HG03103 (cell line): ENCODE measurements around the gene EDN2.

Experiments
- ATAC-seq: cut with Tn5 transposase; IDR thresholded peaks from one replicate; pipeline ENCODE4 v1.9.1; 2021; ENCODE audit warnings: low read depth; ENCODE audit not compliant: unreplicated experiment

The EDN2 gene

GRCh38 chr1:41468122-41468762 is 16.2 kb downstream of the EDN2 start:
- ATAC-seq, result no peak

DNA sequence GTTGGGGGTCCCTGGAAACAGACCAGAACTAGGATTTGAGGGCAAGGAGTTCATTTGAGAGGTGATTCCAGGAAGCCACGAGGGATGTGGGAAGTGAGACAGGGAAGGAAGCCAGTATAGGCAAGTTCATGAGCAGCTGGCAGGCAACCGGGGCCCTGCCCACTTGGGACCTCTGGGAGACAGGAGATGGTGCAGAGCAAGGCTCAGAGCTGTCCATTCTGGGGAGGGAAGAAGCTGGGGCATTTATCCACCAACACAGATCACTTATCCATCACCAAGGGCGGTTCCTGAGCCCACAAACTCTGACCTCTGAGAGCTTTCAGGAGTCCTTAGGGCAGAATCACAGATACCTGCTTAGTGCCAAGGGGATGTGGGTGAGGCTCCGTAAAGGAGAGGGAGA is 16.8 kb downstream of the EDN2 start:
- ATAC-seq, result no peak

DNA sequence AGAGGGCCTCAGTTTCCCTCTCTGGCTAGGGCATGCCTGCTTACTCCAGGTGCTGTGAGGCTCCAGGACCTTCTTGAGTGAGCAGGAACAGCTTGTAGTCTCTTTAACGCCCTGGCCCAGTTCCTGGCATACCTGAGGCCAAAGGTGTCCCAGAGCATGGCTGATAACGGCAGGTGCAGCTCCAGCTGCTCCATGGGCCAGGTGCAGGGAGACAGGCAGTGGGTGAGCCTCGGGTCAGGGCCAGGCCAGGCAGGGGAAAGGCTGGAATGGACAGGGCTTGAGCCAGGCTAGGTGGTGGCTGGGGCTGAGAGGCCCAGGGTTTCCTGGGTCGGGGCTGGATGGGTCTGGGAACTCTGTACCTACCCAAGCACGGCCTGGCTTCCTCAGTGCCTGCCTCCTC is 18.3 kb downstream of the EDN2 start:
- ATAC-seq, result no peak

GRCh38 chr1:41465741-41466140 is 18.7 kb downstream of the EDN2 start:
- ATAC-seq, result no peak

DNA sequence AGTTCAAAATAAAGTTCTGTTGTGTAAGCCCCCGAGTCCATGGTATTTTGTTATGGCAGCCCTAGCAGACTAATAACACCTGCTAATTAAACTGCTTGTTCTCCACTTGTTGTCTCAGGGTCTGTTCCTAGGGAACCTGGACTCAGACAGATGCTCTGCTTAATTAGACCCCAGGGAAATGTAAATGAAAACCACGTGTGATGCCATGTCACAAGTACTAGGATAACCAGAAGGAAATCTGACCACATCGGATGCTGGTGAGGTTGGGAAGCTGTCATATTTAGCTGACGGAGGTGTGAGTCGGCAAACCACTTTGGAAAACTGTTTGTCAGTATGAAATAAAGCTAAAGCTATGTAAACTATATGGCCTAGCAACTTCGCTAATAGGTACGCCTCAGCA is 19.6 kb downstream of the EDN2 start:
- no peak for ATAC-seq

GRCh38 chr1:41463516-41463915 is 21.0 kb downstream of the EDN2 start:
- no peak for ATAC-seq

DNA sequence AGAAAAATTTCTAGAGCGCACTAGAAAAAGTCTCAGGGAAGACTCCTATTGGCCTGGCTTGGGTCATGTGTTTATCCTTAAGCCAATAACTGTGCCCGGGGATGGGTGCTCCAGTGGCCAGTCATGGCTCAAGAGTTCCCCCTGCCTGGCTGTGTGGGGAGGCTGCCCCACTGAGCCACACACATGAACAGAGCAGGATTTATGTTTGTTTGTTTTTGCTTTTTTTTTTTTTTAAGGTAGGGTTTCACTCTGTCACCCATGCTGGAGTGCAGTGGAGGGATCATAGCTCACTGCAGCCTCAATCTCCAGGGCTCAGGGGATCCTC is 21.8 kb downstream of the EDN2 start:
- no peak for ATAC-seq

DNA sequence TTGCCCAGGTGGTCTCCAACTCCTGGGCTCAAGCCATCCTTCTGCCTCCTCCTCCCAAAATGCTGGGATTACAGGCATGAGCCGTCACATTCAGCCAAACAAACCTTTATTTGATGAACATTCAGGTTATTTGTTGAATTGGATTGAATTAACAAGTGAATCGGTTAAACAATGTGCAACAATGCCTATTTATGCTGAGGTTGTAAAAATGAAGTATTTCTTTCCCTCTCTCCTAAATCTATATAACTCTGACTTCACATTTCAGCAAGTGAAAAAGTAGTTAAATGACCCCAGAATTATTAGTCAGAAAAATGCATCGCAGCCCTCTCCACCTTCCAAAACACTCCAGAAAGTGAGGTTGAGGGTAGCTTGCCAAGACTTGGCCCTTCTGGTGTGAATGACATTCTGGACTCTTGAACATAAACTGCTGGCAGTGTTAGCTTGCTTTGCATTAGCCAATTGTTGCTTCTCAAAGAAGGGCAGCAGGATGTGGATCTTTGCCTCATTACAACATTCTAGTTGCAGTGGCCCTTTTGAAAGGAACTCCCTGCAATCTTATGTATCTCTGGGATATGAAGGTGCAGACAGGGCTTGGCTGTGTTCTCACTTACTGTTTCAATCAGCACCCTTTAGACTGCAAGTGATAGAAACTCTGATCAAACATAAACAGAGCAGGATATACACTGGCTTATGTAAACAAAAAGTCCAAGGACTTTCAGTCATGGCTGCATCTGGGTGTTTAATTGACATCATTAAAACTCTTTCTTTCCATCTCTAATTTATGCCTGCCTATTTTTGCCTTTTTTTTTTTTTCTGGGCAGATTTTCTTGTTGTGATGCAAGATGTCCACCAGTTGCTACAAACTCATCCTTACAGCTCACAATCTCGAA is 22.4 kb downstream of the EDN2 start:
- ATAC-seq, result no peak

GRCh38 chr1:41456847-41457540 is 27.5 kb downstream of the EDN2 start:
- no peak for ATAC-seq

DNA sequence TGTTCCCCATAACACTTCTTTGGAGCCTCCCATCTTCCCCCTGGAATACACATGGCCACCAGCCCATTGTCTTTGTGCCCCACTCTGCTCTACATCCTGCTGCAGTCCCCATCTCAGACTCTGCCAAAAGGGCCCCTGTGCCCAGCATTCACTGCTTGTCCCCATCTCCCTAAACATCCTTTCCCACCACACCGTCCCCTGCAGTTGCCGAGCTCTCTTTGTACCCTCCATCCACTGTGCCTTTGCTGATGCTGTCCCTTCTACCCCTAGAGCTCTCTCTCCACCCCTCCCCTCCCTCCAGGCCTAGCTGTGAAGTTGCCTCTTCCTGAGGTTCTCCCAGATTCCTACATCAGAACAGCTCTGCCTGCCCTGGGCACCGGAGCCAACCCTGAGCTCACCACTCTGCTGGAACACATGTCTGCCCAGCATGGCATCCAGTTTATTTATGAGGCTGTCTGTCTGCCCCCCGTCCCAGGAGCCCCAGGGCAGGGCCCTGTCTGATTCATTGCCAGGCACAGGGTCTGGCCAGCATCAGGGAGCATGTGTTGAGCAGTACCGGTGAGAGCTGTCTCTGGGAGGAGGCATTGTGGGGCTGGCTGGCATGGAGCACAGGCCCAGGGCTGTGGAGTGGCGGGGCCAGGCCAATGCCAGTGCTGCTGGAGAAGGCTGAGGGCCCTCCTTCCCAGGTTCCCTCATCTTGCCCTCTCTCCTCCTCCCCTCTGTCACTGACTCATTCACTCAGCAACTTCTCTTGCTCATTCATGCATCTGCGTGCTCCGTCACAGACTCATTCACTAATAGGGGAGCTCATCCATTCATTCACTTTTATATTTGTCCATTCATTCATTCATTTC is 28.8 kb downstream of the EDN2 start:
- ATAC-seq, result no peak

DNA sequence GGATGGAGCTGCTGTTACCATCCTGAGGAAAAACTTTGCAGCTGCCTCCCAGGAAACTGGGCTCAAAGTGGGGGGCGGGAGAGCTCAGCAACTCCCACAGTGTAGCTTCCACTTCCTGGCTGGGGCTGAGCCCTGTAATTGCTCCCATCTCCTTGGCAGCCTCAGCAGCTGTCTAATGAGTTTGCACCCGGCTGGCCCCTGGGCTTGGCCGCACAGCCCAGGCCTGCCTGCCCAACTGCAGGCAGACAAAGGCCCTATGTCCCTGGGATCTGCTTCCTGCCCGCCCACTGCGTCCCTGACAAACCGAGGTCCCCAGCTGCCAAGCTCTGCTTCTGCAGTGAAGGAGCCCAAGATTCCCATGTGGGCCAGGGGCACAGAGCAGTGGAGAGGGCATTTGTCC is 30.1 kb downstream of the EDN2 start:
- ATAC-seq, result no peak

- ATAC-seq, result no peak
These were observed 31.7 kb downstream of the EDN2 start for GRCh38 chr1:41452704-41453290.

DNA sequence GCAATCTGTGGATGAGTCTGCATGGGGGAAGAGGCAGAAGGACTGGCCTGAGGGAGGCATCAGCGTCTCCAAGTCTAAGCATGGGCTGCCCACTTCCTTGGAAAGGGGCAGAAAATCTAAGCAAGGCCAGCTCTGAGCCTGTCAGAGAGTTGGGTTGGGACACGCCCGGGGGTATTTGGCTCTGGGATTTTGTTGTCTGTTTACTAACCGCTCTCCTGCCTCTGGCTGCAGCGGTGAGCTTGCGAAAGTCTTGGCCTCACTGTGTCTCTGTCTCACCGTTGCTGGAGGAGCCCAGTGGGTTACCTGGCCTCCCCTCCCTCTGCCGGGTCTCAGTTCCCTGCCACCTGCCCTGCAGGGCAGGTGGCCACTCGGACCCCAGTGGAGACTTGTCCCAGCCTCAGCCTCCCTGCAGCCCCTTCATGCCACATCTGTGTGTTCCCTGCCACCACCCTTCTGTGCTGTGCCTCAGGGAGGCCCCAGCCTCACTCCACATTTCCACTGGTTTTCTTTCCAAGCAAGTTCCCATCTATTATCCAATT is 33.7 kb downstream of the EDN2 start:
- ATAC-seq, result no peak

GRCh38 chr1:41449326-41449921 is 35.1 kb downstream of the EDN2 start:
- no peak for ATAC-seq

DNA sequence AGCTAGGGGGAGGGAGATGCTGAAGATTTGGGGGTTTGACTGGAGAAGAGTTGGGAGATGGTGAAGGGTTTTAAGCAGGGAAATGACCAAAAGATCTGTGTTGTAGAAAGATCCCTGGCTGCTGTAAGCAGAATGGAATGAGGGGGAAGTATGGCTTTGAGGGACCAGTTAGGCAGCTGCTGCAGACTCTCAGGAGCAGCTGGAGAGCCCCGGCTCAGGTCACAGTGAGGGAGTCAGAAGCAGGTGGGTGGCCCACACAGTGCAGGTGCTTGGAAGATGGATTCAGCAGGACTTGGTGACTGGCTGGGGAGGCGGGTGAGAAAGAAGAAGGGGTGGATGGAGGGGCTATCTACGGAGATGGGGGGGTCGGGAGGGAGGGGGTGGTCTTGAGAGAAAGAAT is 35.7 kb downstream of the EDN2 start:
- ATAC-seq, result no peak

- no peak for ATAC-seq
These were observed 36.3 kb downstream of the EDN2 start for GRCh38 chr1:41447995-41448770.

DNA sequence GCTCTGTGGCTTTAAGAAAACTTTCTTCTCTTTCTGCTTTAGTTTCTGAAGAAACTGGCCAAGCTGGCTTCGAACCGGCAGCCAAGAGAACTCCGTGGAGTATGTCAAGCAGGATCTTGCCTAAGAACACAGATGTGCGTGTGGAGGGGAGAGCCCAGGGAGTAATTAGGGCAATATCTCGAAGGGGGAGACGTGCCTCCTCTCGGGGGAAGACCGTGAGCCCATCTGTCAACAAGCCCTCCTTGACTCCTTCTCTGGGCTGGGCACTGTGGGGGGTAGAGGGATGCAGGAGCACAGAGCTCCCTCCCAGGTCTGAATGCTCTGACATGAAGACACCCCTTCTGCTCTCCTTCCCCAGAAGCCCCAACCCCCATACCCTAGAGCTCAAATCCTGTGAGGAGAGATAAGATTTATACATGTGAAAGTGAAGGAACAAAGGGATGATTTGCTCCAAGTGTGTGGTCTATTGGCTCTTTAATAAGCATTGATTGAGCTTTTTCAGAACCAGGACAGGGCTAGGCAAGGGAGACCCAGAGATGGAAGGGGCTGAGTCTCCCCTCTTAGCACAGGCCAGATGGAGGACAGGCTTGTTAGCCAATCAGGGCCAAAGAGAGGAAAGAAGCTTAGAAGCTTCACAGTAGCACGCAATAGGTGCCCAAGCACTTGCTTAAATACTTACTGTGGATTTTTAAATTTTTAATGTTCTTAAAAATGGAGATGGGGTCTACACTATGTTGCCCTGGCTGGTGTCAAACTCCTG is 37.5 kb downstream of the EDN2 start:
- ATAC-seq, result no peak

DNA sequence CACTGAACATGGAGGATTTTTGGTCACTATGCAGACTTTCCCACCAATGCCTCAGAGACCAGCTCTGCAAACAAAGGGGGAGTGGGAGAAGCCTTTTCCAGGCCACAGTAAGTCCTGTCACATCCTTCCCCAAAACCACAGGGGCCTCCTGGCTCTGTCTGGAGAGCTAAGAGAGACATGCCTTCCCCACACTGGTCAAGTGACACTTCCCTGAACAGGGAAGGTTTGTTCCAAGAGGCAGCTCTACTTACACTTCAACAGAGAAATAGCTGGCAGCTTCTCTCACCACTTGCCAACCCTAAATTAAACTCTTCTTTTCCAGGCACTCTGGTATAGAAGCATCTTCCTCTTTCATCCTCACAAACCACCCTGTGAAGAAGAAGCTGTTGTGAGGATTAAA is 39.7 kb downstream of the EDN2 start:
- ATAC-seq, result no peak
